GM06990 (cell line): ENCODE measurements around the gene CMTM8.

Source experiments
- DNase-seq: peaks from one replicate; pipeline ENCODE4 v3.0.0-alpha.2; 2011; ENCODE audit not compliant: insufficient read length; ENCODE audit errors: extremely low read depth
- H3K27me3 ChIP-seq: replicated peaks from 2 replicates; pipeline ENCODE4 v1.6.0; 2011; ENCODE audit warnings: low read length; ENCODE audit not compliant: control insufficient read depth, insufficient read depth
- H3K36me3 ChIP-seq: 2 replicates; pipeline ENCODE4 v1.5.1; 2011; ENCODE audit warnings: low read length; ENCODE audit not compliant: control insufficient read depth, insufficient read depth
- H3K4me3 ChIP-seq: replicated peaks from 2 replicates; pipeline ENCODE4 v1.5.1; 2011; ENCODE audit warnings: low read depth, mild to moderate bottlenecking, control low read depth, low read length
- CTCF ChIP-seq: IDR thresholded peaks from 2 replicates; pipeline ENCODE4 v1.5.1; 2011; ENCODE audit warnings: low read length, control low read depth, mild to moderate bottlenecking, inconsistent platforms; ENCODE audit not compliant: insufficient read depth, poor library complexity, severe bottlenecking

CMTM8 gene

DNA sequence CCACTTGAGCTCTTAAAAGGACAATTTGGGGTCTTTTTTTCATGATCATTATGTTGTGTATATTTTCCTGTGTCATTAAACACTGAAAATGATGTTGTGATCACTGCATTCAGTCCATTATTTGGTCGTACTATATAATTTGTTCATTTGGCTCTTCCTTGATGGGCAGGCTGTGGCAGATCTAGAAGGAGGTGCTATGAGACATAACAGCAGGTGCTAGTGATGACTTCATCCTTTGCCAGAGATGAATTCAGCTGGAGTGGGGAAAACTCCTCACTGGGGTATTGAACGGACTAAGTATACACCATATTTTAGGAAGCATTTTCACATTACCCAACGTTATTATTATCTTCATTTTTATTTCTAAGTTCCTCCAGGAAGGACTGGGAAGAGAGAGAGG is 165.2 kb downstream of the CMTM8 start:
- Histone ChIP-seq H3K27me3 (no peaks in the 10 kb centered on the region), H3K4me3 (no peak overlapping the region), H3K36me3 (no peaks in the 10 kb centered on the region)
- no peak for TF ChIP-seq CTCF
- no peak for DNase-seq

DNA sequence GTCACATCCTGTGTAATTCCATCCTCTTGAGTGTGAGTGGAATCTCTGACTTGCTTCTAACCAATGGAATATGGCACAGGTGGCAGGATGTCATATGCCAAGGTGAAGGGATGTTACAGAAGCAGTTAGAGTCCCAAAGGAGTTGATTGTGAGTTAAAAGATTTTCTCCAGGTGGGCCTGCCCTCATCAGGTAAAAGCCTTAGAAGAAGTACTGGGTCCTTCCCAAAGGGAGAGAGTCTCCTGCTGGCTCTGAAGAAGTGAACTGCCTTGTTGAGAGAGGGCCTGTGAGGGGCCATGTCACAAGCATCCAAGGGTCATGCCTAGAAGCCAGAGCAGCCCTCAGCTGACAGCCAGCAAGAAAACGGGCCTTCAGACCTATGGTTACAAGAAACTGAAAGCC is 166.2 kb downstream of the CMTM8 start:
- Histone ChIP-seq H3K36me3 (no peaks in the 10 kb centered on the region), H3K27me3 (no peaks in the 10 kb centered on the region), H3K4me3 (no peak overlapping the region)
- DNase-seq: no peak
- TF ChIP-seq CTCF: no peak

GRCh38 chr3:32405155-32405554 is 166.7 kb downstream of the CMTM8 start:
- no peaks in the 10 kb centered on the region for H3K27me3 ChIP-seq
- DNase-seq: no peak
- no peak overlapping the region for H3K4me3 ChIP-seq
- no peak for TF ChIP-seq CTCF
- H3K36me3 ChIP-seq: no peaks in the 10 kb centered on the region

DNA sequence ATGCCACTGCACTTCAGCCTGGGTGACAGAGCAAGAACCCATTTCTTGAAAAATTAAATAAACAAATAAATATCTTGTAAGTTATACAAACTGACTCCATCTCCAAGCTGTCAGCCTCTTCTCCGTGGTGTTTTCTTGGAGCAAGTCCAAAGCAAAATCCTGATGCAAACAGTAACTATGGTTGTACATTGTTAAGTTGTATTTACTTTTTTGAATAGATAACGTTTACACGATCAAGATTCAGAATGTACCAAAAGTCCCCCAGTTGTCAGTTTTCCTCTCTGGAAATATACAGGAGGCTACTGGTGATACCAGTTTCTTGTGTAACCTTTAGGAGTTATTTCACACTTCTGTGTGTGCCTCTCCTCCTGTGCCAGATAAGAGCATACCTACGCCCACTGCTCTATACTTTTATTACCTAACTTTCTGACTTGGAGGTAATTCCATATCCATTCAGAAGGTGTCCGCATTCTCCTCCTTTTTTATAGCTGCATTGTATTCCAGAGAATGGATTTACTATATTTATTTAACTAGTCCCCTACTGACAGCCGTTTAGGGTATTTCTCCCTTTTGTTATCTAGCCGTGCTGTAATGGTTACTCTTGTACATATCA is 167.3 kb downstream of the CMTM8 start:
- TF ChIP-seq CTCF: no peak
- Histone ChIP-seq H3K36me3 (no peaks in the 10 kb centered on the region), H3K4me3 (no peak overlapping the region), H3K27me3 (no peaks in the 10 kb centered on the region; the same call in 1 of the 2 replicates)
- no peak for DNase-seq

- Histone ChIP-seq H3K27me3 (no peaks in the 10 kb centered on the region; the same call in 1 of the 2 replicates), H3K36me3 (no peaks in the 10 kb centered on the region), H3K4me3 (no peak overlapping the region)
- TF ChIP-seq CTCF: no peak
- no peak for DNase-seq
These were observed 168.3 kb downstream of the CMTM8 start for GRCh38 chr3:32406486-32407408.
